ENCODE measurements around the gene ARF1.
A peak's percentile ranks its signal among the peaks of the same experiment; 100 is the strongest.

ARF1 gene

DNA sequence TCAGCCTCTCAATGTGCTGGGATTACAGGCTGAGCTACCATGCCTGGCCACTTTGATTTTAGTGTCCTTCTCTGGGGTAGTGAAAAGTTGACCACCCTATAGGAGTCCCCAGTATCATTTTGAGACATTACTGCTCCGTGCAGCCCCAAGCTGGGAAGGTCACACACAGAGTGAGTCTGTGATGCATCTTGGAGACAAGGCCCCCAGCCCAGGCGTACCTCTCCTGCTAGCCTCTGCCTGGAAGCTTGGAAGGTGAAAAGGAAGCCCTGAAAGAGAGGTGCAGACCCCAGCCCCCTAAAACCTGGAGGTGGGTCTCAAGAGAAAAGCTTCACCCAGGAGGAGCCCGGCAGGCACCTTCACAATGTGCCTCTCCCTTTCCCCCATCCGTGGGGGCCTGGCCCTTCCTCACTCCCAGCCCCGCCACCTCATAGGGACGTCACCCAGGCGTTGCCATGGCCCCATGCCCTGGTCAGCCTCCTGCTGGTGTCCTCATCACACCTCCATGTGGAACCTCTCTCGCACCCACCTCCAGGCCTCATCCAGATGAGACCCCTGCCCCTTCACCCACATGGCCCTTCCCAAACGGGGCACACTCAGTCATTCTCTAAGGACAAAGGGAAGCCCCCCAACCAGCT, 5.6 kb upstream of the ARF1 start:
- TF ChIP-seq ZNF146 (tag by site-specific recombination; IDR thresholded peaks at IDR 0.05) (no peak), GFI1B (tag by site-specific recombination; IDR thresholded peaks at IDR 0.05) (no peak), GLIS2 (tag by site-specific recombination; IDR thresholded peaks at IDR 0.05) (peak; percentile 35; the same call in 1 of the 2 replicates), GLI4 (tag by site-specific recombination; IDR thresholded peaks at IDR 0.05) (no peak)
- TF ChIP-seq, protein P1, sequence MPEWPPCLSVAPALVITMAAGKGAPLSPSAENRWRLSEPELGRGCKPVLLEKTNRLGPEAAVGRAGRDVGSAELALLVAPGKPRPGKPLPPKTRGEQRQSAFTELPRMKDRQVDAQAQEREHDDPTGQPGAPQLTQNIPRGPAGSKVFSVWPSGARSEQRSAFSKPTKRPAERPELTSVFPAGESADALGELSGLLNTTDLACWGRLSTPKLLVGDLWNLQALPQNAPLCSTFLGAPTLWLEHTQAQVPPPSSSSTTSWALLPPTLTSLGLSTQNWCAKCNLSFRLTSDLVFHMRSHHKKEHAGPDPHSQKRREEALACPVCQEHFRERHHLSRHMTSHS (tag by site-specific recombination; IDR thresholded peaks at IDR 0.05): no peak
- POLR2A ChIA-PET: interaction anchor here (1.2 to 2.5 kb wide), 2 partner anchors 17 to 27 kb away, joined by 3 to 12 read pairs; no protein-coding TSS in a partner anchor
- peaks cover 0 to 3% of the 10 kb centered on the region in 2 experiments; a peak in 1 of 3 replicates for H3K36me3 ChIP-seq (ENCODE audit: control insufficient read depth in 2 of 2, insufficient read depth in 1 of 2, low read length in 2 of 2)
- no peak overlapping the region for H3K27ac ChIP-seq (ENCODE audit: extremely low read depth, low read depth, low read length)
- peaks cover 3% of the 10 kb centered on the region; the same call in 1 of the 2 replicates for H3K4me1 ChIP-seq (ENCODE audit: control insufficient read depth, insufficient read depth, low read length)
- no peak overlapping the region for H3K4me3 ChIP-seq (ENCODE audit: low read depth, low read length)
- CTCF ChIA-PET: interaction anchor here (1.4 to 1.5 kb wide), 2 partner anchors 72 to 79 kb away, joined by 3 read pairs; no protein-coding TSS in a partner anchor
- no peaks in the 10 kb centered on the region for H3K9me3 ChIP-seq (ENCODE audit: control insufficient read depth, insufficient read depth, low read depth, low read length)

GRCh38 chr1:228077565-228078330, 4.8 kb upstream of the ARF1 start:
- Histone ChIP-seq H3K4me3 (ENCODE audit: low read depth, low read length) (no peak overlapping the region), H3K36me3 (ENCODE audit: control insufficient read depth in 2 of 2, insufficient read depth in 1 of 2, low read length in 2 of 2) (peaks cover 0 to 3% of the 10 kb centered on the region in 2 experiments; a peak in 1 of 3 replicates), H3K4me1 (ENCODE audit: control insufficient read depth, insufficient read depth, low read length) (peaks cover 3% of the 10 kb centered on the region; the same call in 1 of the 2 replicates), H3K9me3 (ENCODE audit: control insufficient read depth, insufficient read depth, low read depth, low read length) (no peaks in the 10 kb centered on the region), H3K27ac (ENCODE audit: extremely low read depth, low read depth, low read length) (no peak overlapping the region)
- ChIA-PET CTCF (interaction anchor here (1.0 to 1.5 kb wide), 2 partner anchors 21 to 73 kb away, joined by 3 read pairs; no protein-coding TSS in a partner anchor), POLR2A (interaction anchor here (2.5 kb wide), 1 partner anchor 18 kb away, joined by 12 read pairs; no protein-coding TSS in a partner anchor)
- TF ChIP-seq ZNF24 (tag by site-specific recombination; IDR thresholded peaks at IDR 0.05) (no peak), KLF17 (tag by site-specific recombination; IDR thresholded peaks at IDR 0.05) (peak; percentile 43; the same call in 1 of the 2 replicates), ZNF514 (tag by site-specific recombination; IDR thresholded peaks at IDR 0.05) (no peak), HOXA7 (CRISPR knock-in tag; IDR thresholded peaks at IDR 0.05; ENCODE audit: borderline replicate concordance) (no peak), SCRT2 (tag by site-specific recombination; IDR thresholded peaks at IDR 0.05) (no peak), ZNF16 (tag by site-specific recombination; IDR thresholded peaks at IDR 0.05; ENCODE audit: low read depth) (no peak), FEZF1 (tag by site-specific recombination; IDR thresholded peaks at IDR 0.05) (no peak), ZNF610 (tag by site-specific recombination; IDR thresholded peaks at IDR 0.05; ENCODE audit: borderline replicate concordance) (no peak), ZNF366 (tag by site-specific recombination; conservative IDR thresholded peaks at IDR 0.05) (peak; percentile 83), SP2 (tag by site-specific recombination; IDR thresholded peaks at IDR 0.05) (0 out of 2 replicates have a peak, but pooled peaks have one; percentile 15), ZIC2 (tag by site-specific recombination; IDR thresholded peaks at IDR 0.05) (no peak)
- TF ChIP-seq, protein P2, sequence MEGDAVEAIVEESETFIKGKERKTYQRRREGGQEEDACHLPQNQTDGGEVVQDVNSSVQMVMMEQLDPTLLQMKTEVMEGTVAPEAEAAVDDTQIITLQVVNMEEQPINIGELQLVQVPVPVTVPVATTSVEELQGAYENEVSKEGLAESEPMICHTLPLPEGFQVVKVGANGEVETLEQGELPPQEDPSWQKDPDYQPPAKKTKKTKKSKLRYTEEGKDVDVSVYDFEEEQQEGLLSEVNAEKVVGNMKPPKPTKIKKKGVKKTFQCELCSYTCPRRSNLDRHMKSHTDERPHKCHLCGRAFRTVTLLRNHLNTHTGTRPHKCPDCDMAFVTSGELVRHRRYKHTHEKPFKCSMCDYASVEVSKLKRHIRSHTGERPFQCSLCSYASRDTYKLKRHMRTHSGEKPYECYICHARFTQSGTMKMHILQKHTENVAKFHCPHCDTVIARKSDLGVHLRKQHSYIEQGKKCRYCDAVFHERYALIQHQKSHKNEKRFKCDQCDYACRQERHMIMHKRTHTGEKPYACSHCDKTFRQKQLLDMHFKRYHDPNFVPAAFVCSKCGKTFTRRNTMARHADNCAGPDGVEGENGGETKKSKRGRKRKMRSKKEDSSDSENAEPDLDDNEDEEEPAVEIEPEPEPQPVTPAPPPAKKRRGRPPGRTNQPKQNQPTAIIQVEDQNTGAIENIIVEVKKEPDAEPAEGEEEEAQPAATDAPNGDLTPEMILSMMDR (tag by site-specific recombination; IDR thresholded peaks at IDR 0.05): no peak
- TF ChIP-seq, protein P3, sequence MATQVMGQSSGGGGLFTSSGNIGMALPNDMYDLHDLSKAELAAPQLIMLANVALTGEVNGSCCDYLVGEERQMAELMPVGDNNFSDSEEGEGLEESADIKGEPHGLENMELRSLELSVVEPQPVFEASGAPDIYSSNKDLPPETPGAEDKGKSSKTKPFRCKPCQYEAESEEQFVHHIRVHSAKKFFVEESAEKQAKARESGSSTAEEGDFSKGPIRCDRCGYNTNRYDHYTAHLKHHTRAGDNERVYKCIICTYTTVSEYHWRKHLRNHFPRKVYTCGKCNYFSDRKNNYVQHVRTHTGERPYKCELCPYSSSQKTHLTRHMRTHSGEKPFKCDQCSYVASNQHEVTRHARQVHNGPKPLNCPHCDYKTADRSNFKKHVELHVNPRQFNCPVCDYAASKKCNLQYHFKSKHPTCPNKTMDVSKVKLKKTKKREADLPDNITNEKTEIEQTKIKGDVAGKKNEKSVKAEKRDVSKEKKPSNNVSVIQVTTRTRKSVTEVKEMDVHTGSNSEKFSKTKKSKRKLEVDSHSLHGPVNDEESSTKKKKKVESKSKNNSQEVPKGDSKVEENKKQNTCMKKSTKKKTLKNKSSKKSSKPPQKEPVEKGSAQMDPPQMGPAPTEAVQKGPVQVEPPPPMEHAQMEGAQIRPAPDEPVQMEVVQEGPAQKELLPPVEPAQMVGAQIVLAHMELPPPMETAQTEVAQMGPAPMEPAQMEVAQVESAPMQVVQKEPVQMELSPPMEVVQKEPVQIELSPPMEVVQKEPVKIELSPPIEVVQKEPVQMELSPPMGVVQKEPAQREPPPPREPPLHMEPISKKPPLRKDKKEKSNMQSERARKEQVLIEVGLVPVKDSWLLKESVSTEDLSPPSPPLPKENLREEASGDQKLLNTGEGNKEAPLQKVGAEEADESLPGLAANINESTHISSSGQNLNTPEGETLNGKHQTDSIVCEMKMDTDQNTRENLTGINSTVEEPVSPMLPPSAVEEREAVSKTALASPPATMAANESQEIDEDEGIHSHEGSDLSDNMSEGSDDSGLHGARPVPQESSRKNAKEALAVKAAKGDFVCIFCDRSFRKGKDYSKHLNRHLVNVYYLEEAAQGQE (tag by site-specific recombination; IDR thresholded peaks at IDR 0.05): no peak
- TF ChIP-seq, protein P4, sequence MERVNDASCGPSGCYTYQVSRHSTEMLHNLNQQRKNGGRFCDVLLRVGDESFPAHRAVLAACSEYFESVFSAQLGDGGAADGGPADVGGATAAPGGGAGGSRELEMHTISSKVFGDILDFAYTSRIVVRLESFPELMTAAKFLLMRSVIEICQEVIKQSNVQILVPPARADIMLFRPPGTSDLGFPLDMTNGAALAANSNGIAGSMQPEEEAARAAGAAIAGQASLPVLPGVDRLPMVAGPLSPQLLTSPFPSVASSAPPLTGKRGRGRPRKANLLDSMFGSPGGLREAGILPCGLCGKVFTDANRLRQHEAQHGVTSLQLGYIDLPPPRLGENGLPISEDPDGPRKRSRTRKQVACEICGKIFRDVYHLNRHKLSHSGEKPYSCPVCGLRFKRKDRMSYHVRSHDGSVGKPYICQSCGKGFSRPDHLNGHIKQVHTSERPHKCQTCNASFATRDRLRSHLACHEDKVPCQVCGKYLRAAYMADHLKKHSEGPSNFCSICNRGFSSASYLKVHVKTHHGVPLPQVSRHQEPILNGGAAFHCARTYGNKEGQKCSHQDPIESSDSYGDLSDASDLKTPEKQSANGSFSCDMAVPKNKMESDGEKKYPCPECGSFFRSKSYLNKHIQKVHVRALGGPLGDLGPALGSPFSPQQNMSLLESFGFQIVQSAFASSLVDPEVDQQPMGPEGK (tag by site-specific recombination; IDR thresholded peaks at IDR 0.05): no peak
- TF ChIP-seq, protein P1 (tag by site-specific recombination; IDR thresholded peaks at IDR 0.05): no peak
- TF ChIP-seq, protein P5, sequence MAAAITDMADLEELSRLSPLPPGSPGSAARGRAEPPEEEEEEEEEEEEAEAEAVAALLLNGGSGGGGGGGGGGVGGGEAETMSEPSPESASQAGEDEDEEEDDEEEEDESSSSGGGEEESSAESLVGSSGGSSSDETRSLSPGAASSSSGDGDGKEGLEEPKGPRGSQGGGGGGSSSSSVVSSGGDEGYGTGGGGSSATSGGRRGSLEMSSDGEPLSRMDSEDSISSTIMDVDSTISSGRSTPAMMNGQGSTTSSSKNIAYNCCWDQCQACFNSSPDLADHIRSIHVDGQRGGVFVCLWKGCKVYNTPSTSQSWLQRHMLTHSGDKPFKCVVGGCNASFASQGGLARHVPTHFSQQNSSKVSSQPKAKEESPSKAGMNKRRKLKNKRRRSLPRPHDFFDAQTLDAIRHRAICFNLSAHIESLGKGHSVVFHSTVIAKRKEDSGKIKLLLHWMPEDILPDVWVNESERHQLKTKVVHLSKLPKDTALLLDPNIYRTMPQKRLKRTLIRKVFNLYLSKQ (tag by site-specific recombination; IDR thresholded peaks at IDR 0.05; ENCODE audit: borderline replicate concordance): no peak

Data from HEK293 (cell line).